ENCODE measurements around the gene PRR11. TPM values are rescaled to one million over a fixed set of nuclear protein-coding genes. Genes with fewer than 3 reads are reported as not detected.
"Not testable (repeated sequence)": the region's sequence is repeated elsewhere in the genome, so short reads cannot be mapped to it uniquely, and the experiment has no call there.

PRR11 gene
- total RNA-seq: 1.3 TPM
- long read RNA-seq: 0 reads

GRCh38 chr17:59155439-59156177, at the start of gene PRR11:
Gene PRR11, plus strand, starts transcription at chr17:59155746. Its CDS starts 14,007 bp downstream, at chr17:59169753.
- intact Hi-C loops (cut with DNase I): loop anchor here (2.0 kb wide), 1 partner anchor 49 kb away; the partner anchor contains the start of gene TRIM37
- ATAC-seq (ENCODE audit: poor library complexity) (peak; percentile 95), DNase-seq (peak; percentile 95)

DNA sequence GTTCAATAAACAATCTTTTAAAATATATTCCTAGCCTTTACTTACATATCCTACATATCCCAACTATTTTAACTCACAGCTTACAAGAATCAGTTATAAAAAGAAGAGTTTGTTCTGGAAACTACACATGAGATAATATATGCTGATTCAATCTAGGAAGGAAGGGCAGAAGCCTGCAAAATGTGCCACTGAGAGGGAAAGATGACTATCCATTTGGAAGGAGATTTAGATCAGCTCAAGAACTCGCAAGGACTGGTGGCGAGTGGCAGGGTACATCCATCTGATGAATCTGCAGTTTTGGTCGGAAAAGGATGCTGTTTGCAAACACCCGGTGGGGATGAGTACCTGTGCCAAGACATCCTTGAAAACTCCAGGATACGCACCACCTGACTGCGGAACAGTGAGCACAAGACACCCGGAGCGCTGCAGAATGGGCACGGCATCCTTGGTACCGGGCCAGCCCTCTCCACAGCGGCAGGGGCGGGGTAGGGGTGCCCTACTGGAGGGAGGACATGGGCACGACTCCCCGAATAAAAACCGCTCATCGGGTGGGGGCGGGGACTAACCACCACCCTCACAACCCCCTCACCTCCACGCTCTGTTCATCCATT, 49.6 kb upstream of the PRR11 start:
- intact Hi-C loops (cut with DNase I): loop anchor here (2.0 kb wide), 1 partner anchor 49 kb away; the partner anchor contains the start of genes PRR11 and SKA2
- DNase-seq (peak; percentile 79), ATAC-seq (ENCODE audit: poor library complexity) (peak; percentile 63)

DNA sequence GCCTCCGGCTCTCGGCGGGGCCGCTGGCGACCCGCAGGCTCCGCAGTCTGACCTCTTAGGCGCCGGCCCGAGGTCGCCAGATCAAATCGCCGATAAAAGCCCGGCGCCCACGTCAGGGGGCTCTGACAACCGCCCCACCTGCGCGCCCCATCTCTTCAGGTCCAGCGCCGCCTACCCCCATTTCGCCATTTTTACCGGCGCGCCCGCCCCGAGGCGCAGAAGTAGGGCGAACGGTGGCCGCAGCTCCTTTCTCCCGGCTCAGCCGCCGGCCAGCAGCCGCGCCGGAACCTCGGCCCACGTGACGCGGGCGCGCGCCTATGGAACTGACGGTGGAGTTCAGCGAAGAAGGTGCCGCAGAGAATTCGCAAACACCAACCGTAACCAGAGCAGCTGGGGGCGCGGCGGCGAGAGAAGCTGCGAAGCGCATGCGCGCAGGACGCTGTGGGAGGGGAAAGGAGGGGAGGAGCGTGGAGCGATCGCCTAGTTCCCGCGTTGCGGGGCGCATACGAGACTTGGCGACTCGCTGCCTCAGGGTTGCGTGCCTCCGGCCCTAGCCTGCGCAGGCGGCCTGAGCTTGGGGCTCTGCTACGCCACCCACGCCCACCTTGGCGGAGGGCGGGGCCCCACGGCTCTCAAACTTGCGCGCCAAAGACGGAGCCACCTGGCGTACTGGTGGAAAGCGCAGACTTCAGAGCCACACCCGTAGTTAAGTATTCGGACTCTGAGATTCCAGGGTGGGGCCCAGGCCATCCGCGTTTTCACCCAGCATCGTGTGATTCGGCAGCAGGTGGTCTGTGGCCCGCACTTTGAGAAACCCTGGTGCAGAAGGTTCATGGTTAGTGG, 48.9 kb upstream of the PRR11 start, which contains the start of gene TRIM37:
Gene TRIM37, minus strand, starts transcription at position 418 of the 843 bp plus-strand sequence. CDS start 419 bp downstream, outside the sequence.
- intact Hi-C loops (cut with DNase I): loop anchor here (2.0 kb wide), 1 partner anchor 48 kb away; the partner anchor contains the start of genes PRR11 and SKA2
- DNase-seq (peak; percentile 98), ATAC-seq (ENCODE audit: poor library complexity) (peak; percentile 97)

- ATAC-seq (ENCODE audit: poor library complexity): peak; percentile 1
- intact Hi-C loops (cut with DNase I): loop anchor here (2.0 kb wide), 1 partner anchor 48 kb away; the partner anchor contains the start of genes PRR11 and SKA2
- DNase-seq: no peak
These were observed 48.3 kb upstream of the PRR11 start for GRCh38 chr17:59107306-59107670.

DNA sequence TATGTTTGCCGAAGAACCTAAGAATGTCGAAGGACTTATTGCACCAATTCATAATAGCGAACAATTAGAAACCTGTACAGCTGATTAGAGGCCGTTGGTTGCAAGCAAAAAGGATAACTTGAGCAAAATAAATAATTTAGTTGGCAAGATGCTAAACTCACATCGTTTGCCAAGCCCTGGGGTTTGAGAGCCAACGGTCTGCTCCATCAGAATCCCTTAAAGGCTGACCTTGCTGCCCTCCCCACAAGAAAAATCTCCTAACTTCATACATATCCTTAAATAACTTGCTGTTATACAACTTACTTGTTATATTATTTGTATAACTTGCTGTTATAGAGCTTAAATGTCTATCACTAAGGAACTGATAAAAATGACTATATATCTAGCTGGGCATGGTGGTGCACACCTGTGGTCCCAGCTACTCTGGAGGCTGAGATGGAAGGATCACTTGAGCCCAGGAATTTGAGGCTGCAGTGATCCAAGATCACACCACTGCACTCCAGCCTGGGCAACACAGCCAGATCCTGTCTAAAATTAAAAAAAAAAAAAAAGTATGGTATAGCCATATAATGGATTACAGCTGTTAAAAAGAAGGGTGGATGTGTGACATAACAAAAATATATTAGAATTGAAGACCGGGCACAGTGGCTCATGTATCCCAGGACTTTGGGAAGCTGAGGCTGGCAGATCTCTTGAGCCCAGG, 47.0 kb upstream of the PRR11 start:
- DNase-seq: no peak
- ATAC-seq (ENCODE audit: poor library complexity): no peak
- intact Hi-C loops (cut with DNase I): no loop called here

- intact Hi-C loops (cut with DNase I): no loop called here
- no peak for ATAC-seq (ENCODE audit: poor library complexity)
- DNase-seq: no peak
These were observed 44.6 kb upstream of the PRR11 start for GRCh38 chr17:59110973-59111372.

- intact Hi-C loops (cut with DNase I): no loop called here
- no peak for ATAC-seq (ENCODE audit: poor library complexity)
- DNase-seq: no peak
These were observed 44.0 kb upstream of the PRR11 start for GRCh38 chr17:59111539-59111938.

- DNase-seq (no peak), ATAC-seq (ENCODE audit: poor library complexity) (no peak)
- intact Hi-C loops (cut with DNase I): no loop called here
These were observed 40.1 kb upstream of the PRR11 start for GRCh38 chr17:59115474-59115873.

DNA sequence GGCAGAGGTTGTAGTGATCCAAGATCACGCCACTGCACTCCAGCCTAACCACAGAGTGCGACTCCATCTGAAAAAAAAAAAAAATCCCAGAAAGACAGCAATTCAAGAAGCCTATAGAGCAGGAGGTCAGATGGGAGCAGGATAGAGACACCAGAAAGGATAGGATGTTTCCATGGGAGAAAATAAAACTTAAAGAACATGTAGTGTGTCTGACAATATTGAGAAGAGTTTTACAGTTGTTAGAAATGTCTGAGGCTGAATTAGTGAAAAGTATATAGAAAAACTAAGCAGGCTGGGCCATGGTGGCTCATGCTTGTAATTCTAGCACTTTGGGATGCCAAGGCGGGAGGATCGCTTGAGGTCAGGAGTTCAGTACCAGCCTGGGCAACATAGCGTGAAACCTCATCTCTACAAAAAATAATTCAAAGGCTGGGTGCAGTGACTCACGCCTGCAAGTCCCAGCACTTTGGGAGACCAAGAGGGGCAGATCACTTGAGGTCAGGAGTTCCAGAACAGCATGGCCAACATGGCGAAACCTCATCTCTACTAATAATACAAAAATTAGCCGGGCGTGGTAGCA, 33.6 kb upstream of the PRR11 start:
- DNase-seq: no peak
- ATAC-seq (ENCODE audit: poor library complexity): no peak
- intact Hi-C loops (cut with DNase I): no loop called here

DNA sequence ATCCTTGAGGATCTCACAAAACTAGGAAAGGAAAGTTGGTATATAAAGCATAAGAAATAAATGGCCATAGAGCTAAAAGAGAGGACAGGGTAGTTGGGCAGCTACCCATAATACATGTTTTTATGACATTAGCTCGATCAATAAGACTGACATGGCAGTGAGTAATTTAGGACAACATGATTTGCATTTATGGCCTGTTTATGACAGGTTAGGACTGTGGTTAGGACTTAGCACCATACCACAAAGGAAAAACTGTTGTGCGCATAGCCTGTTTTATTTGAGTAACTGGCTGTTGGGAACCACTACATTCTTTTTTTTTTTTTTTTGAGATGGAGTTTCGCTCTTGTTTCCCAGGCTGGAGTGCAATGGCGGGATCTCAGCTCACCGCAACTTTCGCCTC, 30.9 kb upstream of the PRR11 start:
- DNase-seq (no peak), ATAC-seq (ENCODE audit: poor library complexity) (no peak)
- intact Hi-C loops (cut with DNase I): no loop called here

DNA sequence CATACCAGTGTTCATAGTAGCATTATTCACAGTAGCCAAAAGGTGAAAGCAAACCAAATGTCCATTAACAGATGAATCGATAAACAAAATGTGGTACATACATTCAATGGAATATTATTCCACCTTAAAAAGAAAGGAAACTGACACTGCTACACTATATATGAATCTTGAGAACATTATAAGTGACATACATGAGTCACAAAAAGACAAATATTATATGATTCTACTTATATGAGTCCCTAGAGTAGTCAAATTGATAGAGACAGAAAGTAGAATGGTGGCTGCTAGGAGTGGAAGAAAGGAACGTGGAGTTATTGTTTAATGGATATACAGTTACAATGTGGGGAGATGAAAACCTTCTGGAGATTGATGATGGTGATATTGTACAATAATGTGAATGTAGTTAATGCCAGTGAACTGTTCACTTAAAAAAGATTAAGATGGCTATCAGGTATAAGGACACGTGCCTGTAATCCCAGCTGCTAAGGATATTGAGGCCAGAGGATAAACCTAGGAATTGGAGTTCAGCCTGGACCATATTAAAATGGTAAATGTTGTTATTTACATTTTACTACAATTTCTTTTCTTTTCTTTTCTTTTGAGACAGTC, 28.6 kb upstream of the PRR11 start:
- ATAC-seq (ENCODE audit: poor library complexity) (no peak), DNase-seq (no peak)
- intact Hi-C loops (cut with DNase I): no loop called here

DNA sequence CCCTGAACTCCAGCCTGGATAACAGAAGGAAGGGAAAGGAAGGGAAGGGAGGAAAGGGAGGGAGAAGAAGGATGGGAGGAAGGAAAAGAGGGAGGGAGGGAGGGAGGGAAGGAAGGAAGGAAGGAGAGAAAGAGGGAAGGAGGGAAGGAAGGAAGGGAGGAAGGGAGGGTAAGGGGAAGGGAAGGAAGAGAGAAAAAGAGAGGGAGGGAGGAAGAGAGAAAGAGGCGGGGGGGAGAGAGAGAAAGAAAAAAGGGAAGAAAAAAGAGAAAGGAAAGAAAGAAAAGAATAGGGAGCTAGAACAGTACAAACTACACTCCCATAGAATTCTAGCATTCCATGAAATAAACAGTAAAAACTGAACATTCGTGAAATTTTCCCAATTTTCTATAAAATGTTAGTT, 25.7 kb upstream of the PRR11 start:
- DNase-seq: no peak
- no peak for ATAC-seq (ENCODE audit: poor library complexity)
- intact Hi-C loops (cut with DNase I): no loop called here

DNA sequence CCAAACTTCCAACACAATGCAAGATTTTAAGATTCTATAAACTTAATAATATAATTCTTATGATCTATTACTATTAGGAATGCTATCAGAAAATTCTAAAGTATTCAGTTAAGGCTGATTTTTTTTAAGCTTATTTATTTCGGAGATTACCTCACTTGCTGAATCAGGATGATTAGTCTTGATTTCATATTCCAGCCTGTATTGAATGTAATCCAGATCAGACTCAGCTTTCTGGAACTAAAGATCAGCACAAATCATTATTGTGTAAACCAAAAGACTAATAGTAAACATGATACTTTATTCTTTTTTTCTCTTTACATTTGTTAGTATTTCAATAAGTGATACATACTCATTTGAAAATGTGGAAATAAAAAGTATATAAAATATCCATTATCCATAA, 24.4 kb upstream of the PRR11 start:
- intact Hi-C loops (cut with DNase I): no loop called here
- ATAC-seq (ENCODE audit: poor library complexity) (no peak), DNase-seq (no peak)

DNA sequence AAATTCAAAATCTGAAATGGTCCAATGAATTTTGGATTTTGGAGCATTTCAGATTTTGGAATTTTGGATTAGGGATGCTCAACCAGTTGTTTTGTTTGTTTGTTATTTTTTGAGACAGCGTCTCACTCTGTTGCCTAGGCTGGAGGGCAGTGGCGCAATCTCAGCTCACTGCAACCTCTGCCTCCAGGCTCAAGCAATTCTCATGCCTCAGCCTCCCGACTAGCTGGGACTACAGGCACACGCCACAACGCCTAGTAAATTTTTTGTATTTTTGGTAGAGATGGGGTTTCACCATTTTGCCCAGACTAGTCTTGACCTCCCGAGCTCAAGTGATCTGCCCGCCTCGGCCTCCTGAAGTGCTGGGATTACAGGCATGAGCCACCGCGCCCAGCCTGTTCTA, 17.2 kb upstream of the PRR11 start:
- intact Hi-C loops (cut with DNase I); ATAC-seq (ENCODE audit: poor library complexity); DNase-seq: not testable (repeated sequence)

GRCh38 chr17:59139939-59140338, 15.6 kb upstream of the PRR11 start:
- ATAC-seq (ENCODE audit: poor library complexity) (no peak), DNase-seq (no peak)
- intact Hi-C loops (cut with DNase I): no loop called here

DNA sequence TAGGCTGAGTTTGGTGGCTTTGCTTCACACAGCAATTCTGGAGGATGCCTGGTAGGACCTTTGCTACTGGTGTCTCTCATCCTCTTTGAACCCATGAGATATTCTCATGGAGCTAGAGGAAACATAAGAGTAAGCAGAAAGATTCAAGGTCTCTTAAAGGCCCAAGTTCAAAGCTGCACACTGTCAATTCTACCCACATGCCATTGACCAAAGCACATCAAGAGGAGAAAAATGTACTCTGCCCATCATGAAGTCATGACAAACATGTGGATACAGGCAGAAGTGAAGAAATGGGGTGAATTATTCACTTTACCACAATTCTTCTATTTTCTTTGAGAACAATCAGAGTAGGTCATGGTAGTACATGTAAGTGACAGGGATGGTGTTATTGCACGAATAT, 13.7 kb upstream of the PRR11 start:
- DNase-seq (no peak), ATAC-seq (ENCODE audit: poor library complexity) (no peak)
- intact Hi-C loops (cut with DNase I): no loop called here

DNA sequence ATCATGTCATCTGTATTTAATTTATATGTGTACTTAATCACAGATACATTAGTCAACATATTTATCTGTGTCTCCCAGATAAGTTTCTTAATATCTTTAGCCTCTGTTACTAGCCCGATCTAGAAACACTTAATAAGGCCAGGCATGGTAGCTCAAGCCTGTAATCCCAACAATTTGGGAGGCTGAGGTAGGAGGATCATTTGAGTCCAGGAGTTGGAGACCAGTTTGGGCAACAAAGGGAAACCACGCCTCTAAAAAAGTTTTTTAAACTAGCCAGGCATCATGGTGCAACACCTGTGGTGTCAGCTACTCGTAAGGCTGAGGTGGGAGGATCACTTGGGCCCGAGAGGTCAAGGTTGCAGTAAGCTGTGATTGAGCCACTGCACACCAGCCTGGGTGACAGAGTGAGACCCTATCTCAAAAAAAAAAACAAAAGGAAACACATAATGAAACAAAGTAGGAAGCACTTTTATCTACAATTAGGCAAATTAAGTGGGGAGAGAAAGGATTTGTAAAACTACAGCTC, 9.9 kb upstream of the PRR11 start:
- ATAC-seq (ENCODE audit: poor library complexity): no peak
- intact Hi-C loops (cut with DNase I): no loop called here
- no peak for DNase-seq

DNA sequence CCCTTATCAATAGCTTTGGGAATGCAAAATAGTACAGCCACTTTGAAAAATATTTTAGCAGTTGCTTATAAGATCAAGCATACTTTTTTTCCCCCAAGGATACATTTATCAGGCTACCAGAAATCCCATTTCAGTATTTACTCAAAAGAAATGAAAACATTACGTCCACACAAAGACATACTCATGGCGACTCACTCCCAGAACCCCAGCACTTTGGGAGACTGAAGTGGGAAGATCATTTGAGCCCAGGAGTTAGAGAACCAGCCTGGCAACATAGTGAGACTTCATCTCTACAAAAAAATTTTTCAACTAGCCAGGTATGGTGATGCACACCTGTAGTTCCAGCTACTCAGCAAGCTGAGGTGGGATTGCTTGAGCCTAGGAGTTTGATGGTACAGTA, 6.5 kb upstream of the PRR11 start:
- ATAC-seq (ENCODE audit: poor library complexity): no peak
- intact Hi-C loops (cut with DNase I): no loop called here
- DNase-seq: no peak
